ENCODE results near the gene CALML5.

CALML5 gene

GRCh38 chr10:5514226-5514850 is 15.0 kb upstream of the CALML5 start:
- no peak for DNase-seq

- no peak for DNase-seq
These were observed 13.7 kb upstream of the CALML5 start for GRCh38 chr10:5512881-5513612.

GRCh38 chr10:5512331-5512730 is 13.0 kb upstream of the CALML5 start:
- DNase-seq, result no peak

GRCh38 chr10:5511885-5512280 is 12.5 kb upstream of the CALML5 start:
- DNase-seq, result no peak

- no peak for DNase-seq
These were observed 12.0 kb upstream of the CALML5 start for GRCh38 chr10:5511231-5511884.

GRCh38 chr10:5510281-5511072 is 11.1 kb upstream of the CALML5 start:
- DNase-seq, result no peak

- DNase-seq, result no peak
These were observed 10.3 kb upstream of the CALML5 start for GRCh38 chr10:5509691-5510090.

- no peak for DNase-seq
These were observed 9.9 kb upstream of the CALML5 start for GRCh38 chr10:5509236-5509635.

- DNase-seq, result no peak
These were observed 9.4 kb upstream of the CALML5 start for GRCh38 chr10:5508786-5509185.

- DNase-seq, result no peak
These were observed 8.8 kb upstream of the CALML5 start for GRCh38 chr10:5508161-5508604.

- DNase-seq, result no peak
These were observed 8.3 kb upstream of the CALML5 start for GRCh38 chr10:5507649-5508131.

- DNase-seq, result no peak
These were observed 7.6 kb upstream of the CALML5 start for GRCh38 chr10:5506751-5507648.

- DNase-seq, result no peak
These were observed 6.9 kb upstream of the CALML5 start for GRCh38 chr10:5506246-5506645.

- DNase-seq, result no peak
These were observed 5.0 kb upstream of the CALML5 start for GRCh38 chr10:5504146-5505072.

- DNase-seq, result no peak
These were observed 4.1 kb upstream of the CALML5 start for GRCh38 chr10:5503477-5503835.

- DNase-seq, result no peak
These were observed 3.5 kb upstream of the CALML5 start for GRCh38 chr10:5502571-5503476.

GRCh38 chr10:5502061-5502521 is 2.7 kb upstream of the CALML5 start:
- DNase-seq, result no peak

- DNase-seq, result no peak
These were observed 1.5 kb upstream of the CALML5 start for GRCh38 chr10:5500910-5501309.

GRCh38 chr10:5500162-5500670 is 846 bp upstream of the CALML5 start:
- no peak for DNase-seq
